ENCODE data around the gene SLC39A11.

Gene SLC39A11

GRCh38 chr17:73018599-73018998 is 73.9 kb downstream of the SLC39A11 start:
- Histone ChIP-seq H2AK5ac (ENCODE audit: low read length, severe bottlenecking) (no peak overlapping the region), H3K4me2 (ENCODE audit: low read length, poor library complexity, severe bottlenecking) (no peak overlapping the region), H3K14ac (ENCODE audit: low read length in 2 of 2) (no peak overlapping the region), H2AFZ (ENCODE audit: low read depth, low read length) (no peak overlapping the region), H3K4me3 (ENCODE audit: insufficient read depth in 1 of 2, low read depth in 1 of 2, low read length in 2 of 2) (no peak overlapping the region), H4K8ac (ENCODE audit: low read length) (no peak overlapping the region), H3K27me3 (ENCODE audit: control insufficient read depth in 1 of 2, insufficient read depth in 1 of 2, low read length in 2 of 2) (no peaks in the 10 kb centered on the region), H4K91ac (ENCODE audit: low read length) (no peak overlapping the region), H3K4me1 (ENCODE audit: control insufficient read depth, insufficient read depth, low read depth, low read length) (peaks cover 13% of the 10 kb centered on the region), H2BK12ac (ENCODE audit: low read length in 2 of 2) (no peak overlapping the region), H2BK5ac (ENCODE audit: low read depth, low read length, poor library complexity, severe bottlenecking) (no peak overlapping the region), H3K23ac (ENCODE audit: low read length in 2 of 2) (no peak overlapping the region), H3K36me3 (ENCODE audit: control insufficient read depth in 1 of 2, insufficient read depth in 2 of 2, low read depth in 1 of 2, low read length in 2 of 2) (no peaks in the 10 kb centered on the region), H2BK15ac (ENCODE audit: low read depth, poor library complexity, severe bottlenecking) (no peak overlapping the region), H3K27ac (ENCODE audit: low read length, poor library complexity, severe bottlenecking) (no peak overlapping the region), H3K9me3 (ENCODE audit: control insufficient read depth, low read length) (peaks cover 14% of the 10 kb centered on the region), H3K4ac (ENCODE audit: low read depth in 1 of 2, low read length in 2 of 2) (no peak overlapping the region), H3K18ac (ENCODE audit: low read depth in 1 of 2, low read length in 2 of 2) (no peak overlapping the region), H2BK120ac (ENCODE audit: low read depth, low read length) (no peak overlapping the region), H3K79me1 (replicated peaks; ENCODE audit: low read length, poor library complexity, severe bottlenecking) (peaks cover 18% of the 10 kb centered on the region), H3K9ac (ENCODE audit: low read length) (no peak overlapping the region)
- DNase-seq: no peak

DNA sequence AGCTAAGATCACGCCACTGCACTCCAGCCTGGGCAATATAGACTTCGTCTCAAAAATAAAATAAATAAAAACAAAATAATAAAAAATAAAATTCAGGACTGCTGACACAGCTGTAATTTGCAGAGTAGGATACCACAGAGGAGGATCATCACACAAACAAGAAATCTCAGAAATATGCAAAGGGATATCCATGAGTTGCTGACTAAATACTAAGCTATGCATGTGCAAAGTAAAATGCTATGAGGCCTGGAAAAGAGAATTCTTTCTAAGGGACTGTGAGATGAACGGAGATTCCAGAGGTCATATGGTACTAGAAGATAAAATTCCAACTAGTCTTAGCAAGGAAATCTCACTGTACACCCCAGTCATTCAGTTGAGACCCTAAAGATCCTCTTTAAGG is 74.8 kb downstream of the SLC39A11 start:
- H2BK15ac ChIP-seq (ENCODE audit: low read depth, poor library complexity, severe bottlenecking): no peak overlapping the region
- H3K36me3 ChIP-seq (ENCODE audit: control insufficient read depth in 1 of 2, insufficient read depth in 2 of 2, low read depth in 1 of 2, low read length in 2 of 2): no peaks in the 10 kb centered on the region

DNA sequence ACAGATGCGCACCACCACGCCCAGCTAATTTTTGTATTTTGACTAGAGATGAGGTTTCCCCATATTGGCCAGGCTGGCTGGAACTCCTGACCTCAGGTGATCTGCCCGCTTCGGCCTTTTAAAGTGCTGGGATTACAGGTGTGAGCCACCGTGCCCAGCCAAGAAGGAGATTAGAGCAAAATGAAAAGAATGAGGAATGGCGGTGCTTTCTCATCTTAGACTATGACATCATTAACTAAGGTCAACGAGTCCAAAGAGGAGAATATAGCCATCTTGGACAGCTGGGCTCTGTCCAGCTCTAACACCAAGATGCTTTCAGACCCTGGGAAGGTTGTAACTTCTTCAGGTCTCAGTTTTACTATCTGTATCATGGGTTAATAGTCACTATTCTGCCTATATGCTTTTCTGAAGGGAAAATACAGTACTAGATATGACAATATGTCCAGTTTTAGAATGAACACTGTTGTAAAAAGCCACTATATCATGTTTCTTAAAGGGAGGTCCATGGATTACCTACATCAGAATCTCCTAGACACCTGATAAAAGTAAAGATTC is 76.7 kb downstream of the SLC39A11 start:
- Histone ChIP-seq H3K23ac (ENCODE audit: low read length in 2 of 2) (no peak overlapping the region), H2AFZ (ENCODE audit: low read depth, low read length) (no peak overlapping the region), H2BK12ac (ENCODE audit: low read length in 2 of 2) (no peak overlapping the region), H3K9ac (ENCODE audit: low read length) (no peak overlapping the region), H3K27me3 (ENCODE audit: control insufficient read depth in 1 of 2, insufficient read depth in 1 of 2, low read length in 2 of 2) (no peaks in the 10 kb centered on the region), H3K4me2 (ENCODE audit: low read length, poor library complexity, severe bottlenecking) (no peak overlapping the region), H2BK5ac (ENCODE audit: low read depth, low read length, poor library complexity, severe bottlenecking) (no peak overlapping the region), H2BK15ac (ENCODE audit: low read depth, poor library complexity, severe bottlenecking) (no peak overlapping the region), H4K91ac (ENCODE audit: low read length) (no peak overlapping the region), H3K14ac (ENCODE audit: low read length in 2 of 2) (no peak overlapping the region), H3K36me3 (ENCODE audit: control insufficient read depth in 1 of 2, insufficient read depth in 2 of 2, low read depth in 1 of 2, low read length in 2 of 2) (peaks cover 0 to 3% of the 10 kb centered on the region in 2 experiments), H3K27ac (ENCODE audit: low read length, poor library complexity, severe bottlenecking) (no peak overlapping the region), H3K4me3 (ENCODE audit: insufficient read depth in 1 of 2, low read depth in 1 of 2, low read length in 2 of 2) (no peak overlapping the region), H3K18ac (ENCODE audit: low read depth in 1 of 2, low read length in 2 of 2) (no peak overlapping the region), H2BK120ac (ENCODE audit: low read depth, low read length) (no peak overlapping the region), H3K4me1 (ENCODE audit: control insufficient read depth, insufficient read depth, low read depth, low read length) (peaks cover 16% of the 10 kb centered on the region), H3K4ac (ENCODE audit: low read depth in 1 of 2, low read length in 2 of 2) (no peak overlapping the region), H3K9me3 (ENCODE audit: control insufficient read depth, low read length) (peaks cover 13% of the 10 kb centered on the region), H3K79me1 (replicated peaks; ENCODE audit: low read length, poor library complexity, severe bottlenecking) (peaks cover 12% of the 10 kb centered on the region), H4K8ac (ENCODE audit: low read length) (no peak overlapping the region), H2AK5ac (ENCODE audit: low read length, severe bottlenecking) (no peak overlapping the region)
- 99% methylated on average over 7 of the region's 7 CpGs for WGBS
- DNase-seq: no peak

More for the DNA sequence above, 74.8 kb downstream of the SLC39A11 start:
- Histone ChIP-seq H3K27ac (ENCODE audit: low read length, poor library complexity, severe bottlenecking) (peak overlapping the region; percentile 83), H3K4ac (ENCODE audit: low read depth in 1 of 2, low read length in 2 of 2) (no peak overlapping the region), H2AK5ac (ENCODE audit: low read length, severe bottlenecking) (no peak overlapping the region), H2AFZ (ENCODE audit: low read depth, low read length) (no peak overlapping the region), H3K27me3 (ENCODE audit: control insufficient read depth in 1 of 2, insufficient read depth in 1 of 2, low read length in 2 of 2) (no peaks in the 10 kb centered on the region), H3K14ac (ENCODE audit: low read length in 2 of 2) (no peak overlapping the region), H3K79me1 (replicated peaks; ENCODE audit: low read length, poor library complexity, severe bottlenecking) (peaks cover 18% of the 10 kb centered on the region), H2BK120ac (ENCODE audit: low read depth, low read length) (no peak overlapping the region), H3K4me1 (ENCODE audit: control insufficient read depth, insufficient read depth, low read depth, low read length) (peaks cover 15% of the 10 kb centered on the region), H2BK12ac (ENCODE audit: low read length in 2 of 2) (no peak overlapping the region), H3K4me3 (ENCODE audit: insufficient read depth in 1 of 2, low read depth in 1 of 2, low read length in 2 of 2) (no peak overlapping the region), H4K91ac (ENCODE audit: low read length) (no peak overlapping the region), H3K9ac (ENCODE audit: low read length) (no peak overlapping the region), H4K8ac (ENCODE audit: low read length) (no peak overlapping the region), H3K18ac (ENCODE audit: low read depth in 1 of 2, low read length in 2 of 2) (no peak overlapping the region), H3K23ac (ENCODE audit: low read length in 2 of 2) (no peak overlapping the region), H3K4me2 (ENCODE audit: low read length, poor library complexity, severe bottlenecking) (no peak overlapping the region), H3K9me3 (ENCODE audit: control insufficient read depth, low read length) (peaks cover 13% of the 10 kb centered on the region), H2BK5ac (ENCODE audit: low read depth, low read length, poor library complexity, severe bottlenecking) (peak overlapping the region; percentile 71)
- WGBS: 0% methylated on average over 1 of the region's 3 CpGs
- DNase-seq: peak; percentile 58

DNA sequence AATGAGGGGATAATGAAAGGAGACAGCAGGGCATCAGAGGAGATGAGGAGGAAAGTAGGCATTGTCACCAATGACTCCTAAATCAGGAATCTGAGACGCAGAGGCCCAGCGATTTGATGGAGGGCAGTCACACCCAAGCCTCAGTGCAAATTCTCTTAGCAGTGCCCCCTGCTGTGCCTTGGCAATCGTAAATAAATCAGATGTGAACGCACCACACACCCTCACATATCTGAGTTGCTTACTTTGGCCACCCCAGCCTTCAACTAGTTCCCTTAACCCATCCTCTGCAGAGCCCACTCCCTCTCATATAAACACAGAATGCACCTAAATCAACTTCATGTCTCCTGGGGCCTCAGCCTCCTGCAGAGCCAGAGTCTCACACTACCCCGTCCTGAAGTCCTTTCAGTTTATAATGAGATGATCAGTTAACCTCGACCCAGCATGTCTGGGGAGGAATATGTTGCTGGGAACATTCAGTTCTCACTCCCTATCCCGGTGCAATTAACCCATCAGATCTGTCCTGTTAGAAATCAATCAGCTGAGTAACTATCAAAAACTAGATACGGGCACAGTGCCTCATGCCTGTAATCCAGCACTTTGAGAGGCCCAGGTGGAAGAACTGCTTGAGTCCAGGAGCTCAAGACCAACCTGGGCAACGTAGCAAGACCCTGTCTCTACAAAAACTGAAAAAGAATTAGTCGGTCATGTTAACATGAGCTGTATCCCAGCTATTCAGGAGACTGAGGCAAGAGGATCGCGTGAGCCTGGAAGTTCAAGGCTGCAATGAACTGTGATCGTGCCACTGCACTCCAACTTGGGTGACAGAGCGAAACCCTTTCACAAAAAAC is 78.4 kb downstream of the SLC39A11 start:
- H2BK15ac ChIP-seq (ENCODE audit: low read depth, poor library complexity, severe bottlenecking): no peak overlapping the region
- no peak overlapping the region for H2BK120ac ChIP-seq (ENCODE audit: low read depth, low read length)
- no peak overlapping the region for H3K9ac ChIP-seq (ENCODE audit: low read length)
- H3K4ac ChIP-seq (ENCODE audit: low read depth in 1 of 2, low read length in 2 of 2): no peak overlapping the region
- H2AFZ ChIP-seq (ENCODE audit: low read depth, low read length): no peak overlapping the region
- H2AK5ac ChIP-seq (ENCODE audit: low read length, severe bottlenecking): no peak overlapping the region
- 73% methylated on average over 14 of the region's 14 CpGs for WGBS
- no peak overlapping the region for H4K91ac ChIP-seq (ENCODE audit: low read length)
- H3K4me3 ChIP-seq (ENCODE audit: insufficient read depth in 1 of 2, low read depth in 1 of 2, low read length in 2 of 2): no peak overlapping the region
- H3K79me1 ChIP-seq (replicated peaks; ENCODE audit: low read length, poor library complexity, severe bottlenecking): peaks cover 8% of the 10 kb centered on the region
- H3K4me2 ChIP-seq (ENCODE audit: low read length, poor library complexity, severe bottlenecking): peak overlapping the region; percentile 19
- no peak overlapping the region for H2BK5ac ChIP-seq (ENCODE audit: low read depth, low read length, poor library complexity, severe bottlenecking)
- peak overlapping the region in 1 of 2 experiments; percentile 37 for H3K18ac ChIP-seq (ENCODE audit: low read depth in 1 of 2, low read length in 2 of 2)
- no peaks in the 10 kb centered on the region for H3K27me3 ChIP-seq (ENCODE audit: control insufficient read depth in 1 of 2, insufficient read depth in 1 of 2, low read length in 2 of 2)
- H3K27ac ChIP-seq (ENCODE audit: low read length, poor library complexity, severe bottlenecking): no peak overlapping the region
- no peak overlapping the region for H2BK12ac ChIP-seq (ENCODE audit: low read length in 2 of 2)
- H3K23ac ChIP-seq (ENCODE audit: low read length in 2 of 2): no peak overlapping the region
- DNase-seq: peak; percentile 16
- peaks cover 7% of the 10 kb centered on the region for H3K9me3 ChIP-seq (ENCODE audit: control insufficient read depth, low read length)
- peaks cover 16% of the 10 kb centered on the region for H3K4me1 ChIP-seq (ENCODE audit: control insufficient read depth, insufficient read depth, low read depth, low read length)
- peaks cover 0 to 3% of the 10 kb centered on the region in 2 experiments for H3K36me3 ChIP-seq (ENCODE audit: control insufficient read depth in 1 of 2, insufficient read depth in 2 of 2, low read depth in 1 of 2, low read length in 2 of 2)
- H3K14ac ChIP-seq (ENCODE audit: low read length in 2 of 2): peak overlapping the region in 1 of 2 experiments; percentile 68
- H4K8ac ChIP-seq (ENCODE audit: low read length): no peak overlapping the region

Data from mesenchymal stem cell (in vitro differentiated cells and primary cell).